Adrenal gland (tissue), 12 donors: ENCODE measurements around the gene LPIN2. TPM values are rescaled to one million over a fixed set of nuclear protein-coding genes. Genes with fewer than 3 reads are reported as not detected.

ENCODE experiments used
- DNase-seq, 7 donors: peaks; one replicate each; pipeline ENCODE4 v3.0.0-alpha.2; 2019 to 2020
- H3K27ac ChIP-seq, 5 donors: fragments of 200-600 bp; sonication (generic) in 4 of 5; 1 replicate in 3 of 5; 2 replicates in 2 of 5; pipeline versions ENCODE4 v1.5.1 to v1.8.0; 2016 to 2020; ENCODE audit warnings: mild to moderate bottlenecking in 1 of 5
- H3K27me3 ChIP-seq: fragments of 200-600 bp; 2 replicates; pipeline ENCODE4 v1.8.0; 2021
- H3K36me3 ChIP-seq, 2 donors: fragments of 200-600 bp; replicated peaks in 1 of 2; 1 replicate in 1 of 2; 2 replicates in 1 of 2; pipeline versions ENCODE4 v1.5.1 to v1.8.0; 2018 to 2022
- H3K4me1 ChIP-seq, 2 donors: fragments of 200-600 bp; replicated peaks in 1 of 2; 1 replicate in 1 of 2; 2 replicates in 1 of 2; pipeline versions ENCODE4 v1.5.1 to v1.8.0; 2018 to 2021
- H3K4me3 ChIP-seq, 4 donors: fragments of 200-600 bp; sonication (generic) in 3 of 4; one replicate each; pipeline ENCODE4 v1.5.1; 2016 to 2018
- H3K9me3 ChIP-seq, 3 donors: fragments of 200-600 bp; sonication (generic) in 1 of 3; replicated peaks in 1 of 3; 1 replicate in 2 of 3; 2 replicates in 1 of 3; pipeline versions ENCODE4 v1.5.1 to v1.8.0; 2016 to 2021
- CTCF ChIP-seq, 6 experiments: fragments of 450-650 bp in 4 of 6; fragments of 200-600 bp in 2 of 6; sonication (generic) in 1 of 6; IDR thresholded peaks; 1 replicate in 5 of 6; 2 replicates in 1 of 6; pipeline versions ENCODE4 v1.5.1 to v1.8.0; 2016 to 2021; ENCODE audit warnings: antibody characterized with exemption in 6 of 6, mild to moderate bottlenecking in 2 of 6, moderate library complexity in 1 of 6
- POLR2A ChIP-seq, 2 donors: fragments of 450-650 bp; IDR thresholded peaks; one replicate each; pipeline ENCODE4 v1.6.1; 2017; ENCODE audit warnings: antibody characterized with exemption in 2 of 2, mild to moderate bottlenecking in 2 of 2, moderate library complexity in 1 of 2
- WGBS, 4 donors: extraction: QIAGEN DNeasy Blood & Tissue Kit in 2 of 4; methylation state at CpG; one replicate each; pipeline versions ENCODE4 v1.1.5 to v1.1.7; 2013 to 2017; 5-methylcytosine and 5-hydroxymethylcytosine counted together
- intact Hi-C, 2 donors: fragments of 100-400 bp; cut with DNase I; formaldehyde crosslinking; loops; one replicate each; pipeline versions ENCODE4 v1.14.1 to v1.15.0; 2022 to 2023
- polyA plus RNA-seq, 3 donors: library from polyadenylated mRNA; stranded (reverse); fragments of 200-250 nt in 2 of 3; fragments of 350-450 nt in 1 of 3; fragmentation: Illumina TruSeq in 1 of 3; extraction: RNeasy Lipid Tissue Mini Kit (QIAGEN cat#74804) in 1 of 3; gene quantifications; one replicate each; pipeline ENCODE4 v1.2.3, GENCODE V29; 2013 to 2014
- total RNA-seq, 9 donors: library from RNA; depleted of rRNA in 4 of 9; stranded (reverse); fragments of >200 nt in 4 of 9; fragments of 120-200 nt in 1 of 9; fragmentation: NEBNext Ultra II Directional in 1 of 9; extraction: Animal tissue kit (Norgen Biotek cat#: 25700) in 1 of 9; gene quantifications; one replicate each; pipeline versions ENCODE4 v1.1.0 to v1.2.4, GENCODE V29; 2013 to 2023
- donor health status: healthy with polysubstance abuse.
- donor health status: Bipolar disorder and iron deficiency.
- donor health status: DM: yes; HTN: yes; CAD: no.
- donor health status: DM: no; HTN: no; CAD: no.
- donor health status: DM: no; HTN: no; CAD: no.
- donor health status: DM: yes; HTN: yes; CAD: no.

Gene LPIN2
- total and polyA plus RNA-seq, 12 donors = 5.2 to 48.6 (median 27.3) TPM

GRCh38 chr18:2982022-2982421 is 30.9 kb downstream of the LPIN2 start:
- Histone ChIP-seq H3K27ac (peak overlapping the region in 1 of 5 donors; percentile 85), H3K4me1 (peaks cover 32 to 66% of the 10 kb centered on the region in 2 donors), H3K9me3 (no peaks in the 10 kb centered on the region), H3K36me3 (no peaks in the 10 kb centered on the region), H3K27me3 (no peaks in the 10 kb centered on the region), H3K4me3 (no peak overlapping the region)
- intact Hi-C loops = no loop called here
- 66 to 75% (median 73%) methylated on average over 1 of the region's 1 CpG for WGBS, 4 donors
- DNase-seq = no peak
- TF ChIP-seq POLR2A (IDR thresholded peaks at IDR 0.05) (no peak), CTCF (IDR thresholded peaks at IDR 0.05) (no peak)

GRCh38 chr18:2981212-2981728 is 31.7 kb downstream of the LPIN2 start:
- Histone ChIP-seq H3K9me3 (no peaks in the 10 kb centered on the region), H3K4me3 (peak overlapping the region in 1 of 4 donors; percentile 14), H3K4me1 (peaks cover 35 to 69% of the 10 kb centered on the region in 2 donors), H3K27ac (peak overlapping the region; percentile 24 to 85 (median 57)), H3K36me3 (no peaks in the 10 kb centered on the region), H3K27me3 (no peaks in the 10 kb centered on the region)
- TF ChIP-seq POLR2A (IDR thresholded peaks at IDR 0.05) (no peak), CTCF (IDR thresholded peaks at IDR 0.05) (no peak)
- DNase-seq = no peak
- intact Hi-C loops = no loop called here
- 21 to 24% (median 23%) methylated on average over 6 of the region's 6 CpGs for WGBS, 4 donors

GRCh38 chr18:2979871-2980790 is 32.8 kb downstream of the LPIN2 start:
- Histone ChIP-seq H3K4me1 (peaks cover 37 to 75% of the 10 kb centered on the region in 2 donors), H3K9me3 (no peaks in the 10 kb centered on the region), H3K27me3 (no peaks in the 10 kb centered on the region), H3K4me3 (no peak overlapping the region), H3K27ac (peak overlapping the region; percentile 24 to 85 (median 57)), H3K36me3 (no peaks in the 10 kb centered on the region)
- WGBS, 4 donors = 68 to 72% (median 70%) methylated on average over 8 of the region's 8 CpGs
- TF ChIP-seq CTCF (IDR thresholded peaks at IDR 0.05) = no peak
- TF ChIP-seq POLR2A (IDR thresholded peaks at IDR 0.05) = no peak
- DNase-seq = no peak
- intact Hi-C loops = no loop called here

- Histone ChIP-seq H3K27me3 (no peaks in the 10 kb centered on the region), H3K4me3 (no peak overlapping the region), H3K27ac (peak overlapping the region; percentile 53 to 91 (median 83)), H3K9me3 (no peaks in the 10 kb centered on the region), H3K36me3 (no peaks in the 10 kb centered on the region), H3K4me1 (peaks cover 37 to 75% of the 10 kb centered on the region in 2 donors)
- peak in 1 of 7 donors; percentile 41 for DNase-seq
- TF ChIP-seq POLR2A (IDR thresholded peaks at IDR 0.05) = no peak
- TF ChIP-seq CTCF (IDR thresholded peaks at IDR 0.05) = no peak
- 68 to 80% (median 77%) methylated on average over 3 of the region's 3 CpGs for WGBS, 4 donors
- intact Hi-C loops = no loop called here
Measured at GRCh38 chr18:2979129-2979528, 33.8 kb downstream of the LPIN2 start.
